ENCODE results near the gene MAP10. TPM values are rescaled to one million over a fixed set of nuclear protein-coding genes. Genes with fewer than 3 reads are reported as not detected.

The MAP10 gene
- total RNA-seq, 1 donor from 2014 or later, result 2.2 TPM

DNA sequence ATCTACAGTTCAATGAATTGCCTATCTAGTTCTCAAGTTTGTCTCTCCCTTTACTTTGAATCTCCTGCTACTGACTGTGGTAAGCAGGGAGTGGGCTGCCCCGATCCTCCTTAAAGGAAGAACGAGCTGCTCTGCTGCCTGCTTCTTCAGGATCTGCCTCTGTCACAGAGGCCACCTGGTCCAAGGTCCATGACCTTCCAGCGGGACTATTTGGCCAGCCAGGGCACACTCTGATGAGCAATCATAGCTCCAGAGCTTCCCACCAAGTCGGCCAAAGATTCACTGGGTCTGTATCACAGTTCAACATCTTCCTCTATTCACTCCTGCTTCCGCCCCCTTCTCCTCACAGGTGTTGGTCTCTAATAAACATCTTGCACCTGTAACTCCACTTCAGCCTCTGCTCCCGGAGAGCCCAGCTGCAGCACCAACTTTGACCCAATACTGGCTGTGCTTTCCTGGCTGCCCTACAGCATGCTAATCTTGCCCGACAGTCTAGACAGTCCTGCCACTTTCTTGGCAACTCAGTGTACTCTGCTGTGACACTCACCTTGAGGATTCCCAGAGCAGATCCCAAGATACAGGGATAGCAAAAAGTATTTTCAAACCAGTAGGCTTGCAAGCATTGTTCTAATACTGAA is 16.9 kb upstream of the MAP10 start:
- H3K4me3 ChIP-seq, result no peak overlapping the region
- H3K27me3 ChIP-seq, result no peaks in the 10 kb centered on the region
- DNase-seq (ENCODE audit: extremely low spot score in 2 of 2), result no peak
- H3K9me3 ChIP-seq, result no peaks in the 10 kb centered on the region
- TF ChIP-seq POLR2AphosphoS5 (IDR thresholded peaks at IDR 0.05; ENCODE audit: insufficient read depth in 1 of 2, low read depth in 1 of 2), result no peak
- TF ChIP-seq, protein P1, sequence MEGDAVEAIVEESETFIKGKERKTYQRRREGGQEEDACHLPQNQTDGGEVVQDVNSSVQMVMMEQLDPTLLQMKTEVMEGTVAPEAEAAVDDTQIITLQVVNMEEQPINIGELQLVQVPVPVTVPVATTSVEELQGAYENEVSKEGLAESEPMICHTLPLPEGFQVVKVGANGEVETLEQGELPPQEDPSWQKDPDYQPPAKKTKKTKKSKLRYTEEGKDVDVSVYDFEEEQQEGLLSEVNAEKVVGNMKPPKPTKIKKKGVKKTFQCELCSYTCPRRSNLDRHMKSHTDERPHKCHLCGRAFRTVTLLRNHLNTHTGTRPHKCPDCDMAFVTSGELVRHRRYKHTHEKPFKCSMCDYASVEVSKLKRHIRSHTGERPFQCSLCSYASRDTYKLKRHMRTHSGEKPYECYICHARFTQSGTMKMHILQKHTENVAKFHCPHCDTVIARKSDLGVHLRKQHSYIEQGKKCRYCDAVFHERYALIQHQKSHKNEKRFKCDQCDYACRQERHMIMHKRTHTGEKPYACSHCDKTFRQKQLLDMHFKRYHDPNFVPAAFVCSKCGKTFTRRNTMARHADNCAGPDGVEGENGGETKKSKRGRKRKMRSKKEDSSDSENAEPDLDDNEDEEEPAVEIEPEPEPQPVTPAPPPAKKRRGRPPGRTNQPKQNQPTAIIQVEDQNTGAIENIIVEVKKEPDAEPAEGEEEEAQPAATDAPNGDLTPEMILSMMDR (IDR thresholded peaks at IDR 0.05), result no peak
- TF ChIP-seq POLR2A (IDR thresholded peaks at IDR 0.05), result no peak
- no peak overlapping the region for H3K27ac ChIP-seq
- H3K4me1 ChIP-seq, result peaks cover under 1% of the 10 kb centered on the region
- H3K36me3 ChIP-seq, result no peaks in the 10 kb centered on the region
- intact Hi-C loops (cut with DNase I), result no loop called here

DNA sequence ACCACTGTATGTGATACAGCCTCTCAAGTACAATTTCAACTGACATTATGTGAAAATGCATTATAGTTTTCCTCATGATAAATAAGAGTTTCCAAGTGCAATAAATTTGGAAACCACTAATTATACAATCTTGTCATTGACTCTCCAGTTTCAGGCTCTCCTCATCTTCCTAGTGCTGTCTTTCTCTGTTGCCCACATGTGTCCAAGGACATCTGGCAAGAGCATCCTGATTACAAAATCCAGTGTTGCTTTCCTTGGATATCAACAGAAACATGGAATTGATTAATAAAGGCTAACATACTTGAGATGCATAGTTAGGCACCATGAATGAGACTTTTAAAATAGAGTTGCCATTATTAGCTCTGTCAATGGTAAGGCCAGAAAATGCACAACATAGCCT is 15.6 kb upstream of the MAP10 start:
- TF ChIP-seq POLR2A (IDR thresholded peaks at IDR 0.05) (no peak), POLR2AphosphoS5 (IDR thresholded peaks at IDR 0.05; ENCODE audit: insufficient read depth in 1 of 2, low read depth in 1 of 2) (no peak)
- TF ChIP-seq, protein P1 (IDR thresholded peaks at IDR 0.05), result no peak
- no peak for DNase-seq (ENCODE audit: extremely low spot score in 2 of 2)
- Histone ChIP-seq H3K27ac (no peak overlapping the region), H3K27me3 (no peaks in the 10 kb centered on the region), H3K4me3 (no peak overlapping the region), H3K4me1 (peaks cover 5% of the 10 kb centered on the region), H3K36me3 (no peaks in the 10 kb centered on the region), H3K9me3 (no peaks in the 10 kb centered on the region)
- intact Hi-C loops (cut with DNase I), result no loop called here

GRCh38 chr1:232792949-232793348 is 12.3 kb upstream of the MAP10 start:
- DNase-seq (ENCODE audit: extremely low spot score in 2 of 2), result no peak
- Histone ChIP-seq H3K36me3 (no peaks in the 10 kb centered on the region), H3K4me1 (peaks cover 5% of the 10 kb centered on the region), H3K9me3 (no peaks in the 10 kb centered on the region), H3K27me3 (no peaks in the 10 kb centered on the region), H3K27ac (no peak overlapping the region), H3K4me3 (no peak overlapping the region)
- intact Hi-C loops (cut with DNase I), result no loop called here
- TF ChIP-seq POLR2AphosphoS5 (IDR thresholded peaks at IDR 0.05; ENCODE audit: insufficient read depth in 1 of 2, low read depth in 1 of 2) (no peak), POLR2A (IDR thresholded peaks at IDR 0.05) (no peak)
- TF ChIP-seq, protein P1 (IDR thresholded peaks at IDR 0.05), result no peak

GRCh38 chr1:232793944-232794343 is 11.3 kb upstream of the MAP10 start:
- DNase-seq (ENCODE audit: extremely low spot score in 2 of 2), result no peak
- TF ChIP-seq POLR2A (IDR thresholded peaks at IDR 0.05), result no peak
- TF ChIP-seq, protein P1 (IDR thresholded peaks at IDR 0.05), result no peak
- TF ChIP-seq POLR2AphosphoS5 (IDR thresholded peaks at IDR 0.05; ENCODE audit: insufficient read depth in 1 of 2, low read depth in 1 of 2), result peak in 1 of 2 donors; percentile 26
- Histone ChIP-seq H3K27me3 (no peaks in the 10 kb centered on the region), H3K36me3 (no peaks in the 10 kb centered on the region), H3K27ac (no peak overlapping the region), H3K4me1 (peaks cover 5% of the 10 kb centered on the region), H3K9me3 (no peaks in the 10 kb centered on the region), H3K4me3 (no peak overlapping the region)
- intact Hi-C loops (cut with DNase I), result no loop called here

DNA sequence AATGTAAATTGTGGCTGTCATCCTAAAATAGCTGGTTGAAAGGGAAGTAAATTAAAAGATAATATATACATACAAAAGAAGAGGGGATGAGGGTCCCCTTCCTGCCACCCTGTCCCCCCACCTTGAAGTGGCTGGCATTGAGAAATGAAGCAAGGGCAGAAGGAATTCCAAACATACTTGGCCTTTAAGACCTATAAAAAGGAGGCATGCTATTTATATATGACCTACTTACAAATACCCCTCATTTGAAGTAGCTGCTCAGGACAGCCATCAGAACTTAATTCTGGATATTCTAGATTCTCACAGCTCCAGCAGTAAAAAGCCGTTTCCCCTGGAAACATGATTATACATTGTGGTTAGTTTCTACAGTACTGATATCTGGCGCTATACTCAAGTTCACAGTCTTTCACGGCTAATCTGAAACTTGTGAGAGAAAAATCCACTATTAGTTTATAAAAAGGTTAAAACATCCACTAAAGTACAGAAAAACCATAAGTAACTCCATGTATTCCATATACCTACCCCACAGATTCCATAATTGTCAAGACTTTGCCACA is 9.6 kb upstream of the MAP10 start:
- DNase-seq (ENCODE audit: extremely low spot score in 2 of 2), result no peak
- Histone ChIP-seq H3K4me3 (no peak overlapping the region), H3K27ac (no peak overlapping the region), H3K9me3 (no peaks in the 10 kb centered on the region), H3K36me3 (no peaks in the 10 kb centered on the region), H3K4me1 (peaks cover 5% of the 10 kb centered on the region), H3K27me3 (no peaks in the 10 kb centered on the region)
- TF ChIP-seq POLR2A (IDR thresholded peaks at IDR 0.05) (no peak), POLR2AphosphoS5 (IDR thresholded peaks at IDR 0.05; ENCODE audit: insufficient read depth in 1 of 2, low read depth in 1 of 2) (no peak)
- TF ChIP-seq, protein P1 (IDR thresholded peaks at IDR 0.05), result no peak
- intact Hi-C loops (cut with DNase I), result no loop called here

Measured in vagina (tissue), 2 donors.